Prostate gland (tissue), 2 donors: Measurements from ENCODE around the gene CIB1.

Experiments
- POLR2A ChIP-seq: fragments of 450-650 bp; IDR thresholded peaks from one replicate; pipeline ENCODE4 v1.6.1; 2016; ENCODE audit warnings: antibody characterized with exemption, mild to moderate bottlenecking
- POLR2AphosphoS5 ChIP-seq: sonication (generic); formaldehyde crosslinking; IDR thresholded peaks from one replicate; pipeline ENCODE4 v1.6.1; 2017; ENCODE audit warnings: antibody characterized with exemption
- TF ChIP-seq, protein P1 (sequence below), 4 experiments: fragments of 200-600 bp in 2 of 4; fragments of 450-650 bp in 2 of 4; sonication (generic) in 2 of 4; IDR thresholded peaks; 1 replicate in 3 of 4; 2 replicates in 1 of 4; pipeline ENCODE4 v1.5.1; 2016 to 2019; ENCODE audit warnings: antibody characterized with exemption in 4 of 4, mild to moderate bottlenecking in 2 of 4, moderate library complexity in 2 of 4

DNA sequence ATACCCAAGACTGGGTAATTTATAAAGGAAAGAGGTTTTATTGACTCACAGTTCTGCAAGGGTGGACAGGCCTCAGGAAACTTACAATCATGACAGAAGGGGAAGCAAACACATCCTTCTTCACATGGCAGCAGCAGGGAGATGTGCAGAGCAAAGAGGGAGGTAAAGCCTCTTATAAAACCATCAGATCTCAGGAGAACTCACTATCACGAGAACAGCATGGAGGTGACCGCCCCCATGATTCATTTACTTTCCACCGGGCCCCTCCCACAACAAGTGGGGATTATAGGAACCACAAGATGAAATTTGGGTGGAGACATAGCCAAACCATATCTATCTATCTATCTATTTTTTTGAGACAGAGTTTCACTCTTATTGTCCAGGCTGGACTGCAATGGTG lies 5.6 kb upstream of the CIB1 start:
- TF ChIP-seq POLR2AphosphoS5, result no peak
- TF ChIP-seq, protein P1, sequence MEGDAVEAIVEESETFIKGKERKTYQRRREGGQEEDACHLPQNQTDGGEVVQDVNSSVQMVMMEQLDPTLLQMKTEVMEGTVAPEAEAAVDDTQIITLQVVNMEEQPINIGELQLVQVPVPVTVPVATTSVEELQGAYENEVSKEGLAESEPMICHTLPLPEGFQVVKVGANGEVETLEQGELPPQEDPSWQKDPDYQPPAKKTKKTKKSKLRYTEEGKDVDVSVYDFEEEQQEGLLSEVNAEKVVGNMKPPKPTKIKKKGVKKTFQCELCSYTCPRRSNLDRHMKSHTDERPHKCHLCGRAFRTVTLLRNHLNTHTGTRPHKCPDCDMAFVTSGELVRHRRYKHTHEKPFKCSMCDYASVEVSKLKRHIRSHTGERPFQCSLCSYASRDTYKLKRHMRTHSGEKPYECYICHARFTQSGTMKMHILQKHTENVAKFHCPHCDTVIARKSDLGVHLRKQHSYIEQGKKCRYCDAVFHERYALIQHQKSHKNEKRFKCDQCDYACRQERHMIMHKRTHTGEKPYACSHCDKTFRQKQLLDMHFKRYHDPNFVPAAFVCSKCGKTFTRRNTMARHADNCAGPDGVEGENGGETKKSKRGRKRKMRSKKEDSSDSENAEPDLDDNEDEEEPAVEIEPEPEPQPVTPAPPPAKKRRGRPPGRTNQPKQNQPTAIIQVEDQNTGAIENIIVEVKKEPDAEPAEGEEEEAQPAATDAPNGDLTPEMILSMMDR (IDR thresholded peaks at IDR 0.05), result no peak
- no peak for TF ChIP-seq POLR2A
